GM23338 (cell line): ENCODE results near the gene SMAD3. TPM values are rescaled to one million over a fixed set of nuclear protein-coding genes. Genes with fewer than 3 reads are reported as not detected.

Source experiments
- ATAC-seq: fragments of 200-7000 bp; cut with Tn5 transposase; 3 replicates; pipeline ENCODE4 v1.9.1; 2020
- DNase-seq: peaks from one replicate; pipeline ENCODE4 v3.0.0-alpha.2; 2015; ENCODE audit warnings: low spot score
- H2AFZ ChIP-seq: fragments of 200-600 bp; sonication (generic); 2 replicates; pipeline ENCODE4 v1.8.0; 2016; ENCODE audit warnings: antibody characterized with exemption, mild to moderate bottlenecking, moderate library complexity
- H3F3A ChIP-seq: fragments of 200-600 bp; sonication (generic); replicated peaks from 2 replicates; pipeline ENCODE4 v1.8.0; 2017; ENCODE audit warnings: antibody characterized with exemption, mixed run types, low read depth
- H3K27ac ChIP-seq: fragments of 200-600 bp; sonication (generic); 2 replicates; pipeline ENCODE4 v1.6.1; 2016; ENCODE audit warnings: low read depth
- H3K27me3 ChIP-seq: fragments of 200-600 bp; sonication (generic); 2 replicates; pipeline ENCODE4 v1.8.0; 2016; ENCODE audit warnings: mild to moderate bottlenecking, mixed run types, moderate library complexity; ENCODE audit not compliant: insufficient read depth
- H3K36me3 ChIP-seq: fragments of 200-600 bp; sonication (generic); 2 replicates; pipeline ENCODE4 v1.8.0; 2016; ENCODE audit warnings: mild to moderate bottlenecking; ENCODE audit not compliant: insufficient read depth
- H3K4me1 ChIP-seq: fragments of 200-600 bp; sonication (generic); 2 replicates; pipeline ENCODE4 v1.8.0; 2016; ENCODE audit warnings: mild to moderate bottlenecking, moderate library complexity; ENCODE audit not compliant: insufficient read depth
- H3K4me2 ChIP-seq: fragments of 200-600 bp; sonication (generic); 2 replicates; pipeline ENCODE4 v1.7.1; 2017; ENCODE audit warnings: mixed run types
- H3K4me3 ChIP-seq: fragments of 200-600 bp; sonication (generic); 2 replicates; pipeline ENCODE4 v1.6.1; 2016; ENCODE audit warnings: mixed run types
- H3K79me2 ChIP-seq: fragments of 200-600 bp; sonication (generic); replicated peaks from 2 replicates; pipeline ENCODE4 v1.8.0; 2017; ENCODE audit warnings: mild to moderate bottlenecking; ENCODE audit not compliant: insufficient read depth
- H3K9me2 ChIP-seq: fragments of 200-600 bp; sonication (generic); 2 replicates; pipeline ENCODE4 v1.8.0; 2017; ENCODE audit not compliant: insufficient read depth
- H4K20me1 ChIP-seq: fragments of 200-600 bp; sonication (generic); replicated peaks from 2 replicates; pipeline ENCODE4 v1.8.0; 2017; ENCODE audit warnings: mild to moderate bottlenecking; ENCODE audit not compliant: insufficient read depth
- H3K27ac Mint-ChIP-seq: 2 replicates; pipeline ENCODE4 v1.8.0; 2020; ENCODE audit warnings: inconsistent platforms, mild to moderate bottlenecking, moderate library complexity, mixed read lengths
- H3K27me3 Mint-ChIP-seq: 3 replicates; pipeline ENCODE4 v1.8.0; 2022; ENCODE audit warnings: low read depth, mild to moderate bottlenecking, moderate library complexity, mixed read lengths, inconsistent platforms; ENCODE audit not compliant: insufficient read depth, poor library complexity
- H3K36me3 Mint-ChIP-seq: 3 replicates; pipeline ENCODE4 v1.8.0; 2021; ENCODE audit warnings: low read depth, mild to moderate bottlenecking, inconsistent platforms, moderate library complexity, mixed read lengths
- H3K4me1 Mint-ChIP-seq: 3 replicates; pipeline ENCODE4 v1.8.0; 2020; ENCODE audit warnings: mild to moderate bottlenecking, inconsistent platforms, mixed read lengths
- H3K4me3 Mint-ChIP-seq: 3 replicates; pipeline ENCODE4 v1.8.0; 2021; ENCODE audit warnings: moderate library complexity, mild to moderate bottlenecking, inconsistent platforms, mixed read lengths
- H3K9me3 Mint-ChIP-seq: 3 replicates; pipeline ENCODE4 v1.8.0; 2020; ENCODE audit warnings: moderate library complexity, mild to moderate bottlenecking, inconsistent platforms, mixed read lengths
- ETS1 ChIP-seq: IDR thresholded peaks from 2 replicates; pipeline ENCODE4 v1.6.1; 2016; ENCODE audit warnings: antibody characterized with exemption
- EZH2phosphoT487 ChIP-seq: fragments of 200-600 bp; sonication (generic); IDR thresholded peaks from one replicate; pipeline ENCODE4 v1.8.1; 2018; ENCODE audit warnings: antibody characterized with exemption; ENCODE audit not compliant: unreplicated experiment
- JUNB ChIP-seq: IDR thresholded peaks from one replicate; pipeline ENCODE4 v1.6.1; 2016; ENCODE audit warnings: antibody characterized with exemption; ENCODE audit not compliant: unreplicated experiment
- POLR2AphosphoS5 ChIP-seq: IDR thresholded peaks from 2 replicates; pipeline ENCODE4 v1.6.1; 2016; ENCODE audit warnings: antibody characterized with exemption, low read depth
- ZNF114 ChIP-seq: fragments of 250-450 bp; sonication (Bioruptor Pico); IDR thresholded peaks from 2 replicates; pipeline ENCODE4 v1.5.0; 2020; ENCODE audit warnings: mild to moderate bottlenecking, moderate library complexity
- ZNF331 ChIP-seq: fragments of 250-450 bp; sonication (Bioruptor Pico); IDR thresholded peaks from 2 replicates; pipeline ENCODE4 v1.5.0; 2020; ENCODE audit warnings: low read depth, mild to moderate bottlenecking, moderate library complexity
- polyA plus RNA-seq: library from polyadenylated mRNA; unstranded; fragments of >200 nt; fragmentation: Nextera tagmentation; extraction: Ambion mirVana; gene quantifications from 2 replicates; pipeline ENCODE4 v1.2.1, GENCODE V29; 2016
- total RNA-seq: library from RNA; depleted of rRNA; stranded (reverse); fragments of >200 nt; shearing (Covaris generic); gene quantifications from 2 replicates; pipeline ENCODE4 v1.2.3, GENCODE V29; 2014
- TF ChIP-seq, protein P1 (sequence below): fragments of 250-450 bp; sonication (Bioruptor Pico); IDR thresholded peaks from 2 replicates; pipeline ENCODE4 v1.5.0; 2020; ENCODE audit warnings: mild to moderate bottlenecking, moderate library complexity

The SMAD3 gene
- total and polyA plus RNA-seq, 2 experiments from 2014 or later: 4.9 to 11.6 TPM

GRCh38 chr15:67130166-67130565, 64.8 kb downstream of the SMAD3 start (continued):
- TF ChIP-seq, protein P1, sequence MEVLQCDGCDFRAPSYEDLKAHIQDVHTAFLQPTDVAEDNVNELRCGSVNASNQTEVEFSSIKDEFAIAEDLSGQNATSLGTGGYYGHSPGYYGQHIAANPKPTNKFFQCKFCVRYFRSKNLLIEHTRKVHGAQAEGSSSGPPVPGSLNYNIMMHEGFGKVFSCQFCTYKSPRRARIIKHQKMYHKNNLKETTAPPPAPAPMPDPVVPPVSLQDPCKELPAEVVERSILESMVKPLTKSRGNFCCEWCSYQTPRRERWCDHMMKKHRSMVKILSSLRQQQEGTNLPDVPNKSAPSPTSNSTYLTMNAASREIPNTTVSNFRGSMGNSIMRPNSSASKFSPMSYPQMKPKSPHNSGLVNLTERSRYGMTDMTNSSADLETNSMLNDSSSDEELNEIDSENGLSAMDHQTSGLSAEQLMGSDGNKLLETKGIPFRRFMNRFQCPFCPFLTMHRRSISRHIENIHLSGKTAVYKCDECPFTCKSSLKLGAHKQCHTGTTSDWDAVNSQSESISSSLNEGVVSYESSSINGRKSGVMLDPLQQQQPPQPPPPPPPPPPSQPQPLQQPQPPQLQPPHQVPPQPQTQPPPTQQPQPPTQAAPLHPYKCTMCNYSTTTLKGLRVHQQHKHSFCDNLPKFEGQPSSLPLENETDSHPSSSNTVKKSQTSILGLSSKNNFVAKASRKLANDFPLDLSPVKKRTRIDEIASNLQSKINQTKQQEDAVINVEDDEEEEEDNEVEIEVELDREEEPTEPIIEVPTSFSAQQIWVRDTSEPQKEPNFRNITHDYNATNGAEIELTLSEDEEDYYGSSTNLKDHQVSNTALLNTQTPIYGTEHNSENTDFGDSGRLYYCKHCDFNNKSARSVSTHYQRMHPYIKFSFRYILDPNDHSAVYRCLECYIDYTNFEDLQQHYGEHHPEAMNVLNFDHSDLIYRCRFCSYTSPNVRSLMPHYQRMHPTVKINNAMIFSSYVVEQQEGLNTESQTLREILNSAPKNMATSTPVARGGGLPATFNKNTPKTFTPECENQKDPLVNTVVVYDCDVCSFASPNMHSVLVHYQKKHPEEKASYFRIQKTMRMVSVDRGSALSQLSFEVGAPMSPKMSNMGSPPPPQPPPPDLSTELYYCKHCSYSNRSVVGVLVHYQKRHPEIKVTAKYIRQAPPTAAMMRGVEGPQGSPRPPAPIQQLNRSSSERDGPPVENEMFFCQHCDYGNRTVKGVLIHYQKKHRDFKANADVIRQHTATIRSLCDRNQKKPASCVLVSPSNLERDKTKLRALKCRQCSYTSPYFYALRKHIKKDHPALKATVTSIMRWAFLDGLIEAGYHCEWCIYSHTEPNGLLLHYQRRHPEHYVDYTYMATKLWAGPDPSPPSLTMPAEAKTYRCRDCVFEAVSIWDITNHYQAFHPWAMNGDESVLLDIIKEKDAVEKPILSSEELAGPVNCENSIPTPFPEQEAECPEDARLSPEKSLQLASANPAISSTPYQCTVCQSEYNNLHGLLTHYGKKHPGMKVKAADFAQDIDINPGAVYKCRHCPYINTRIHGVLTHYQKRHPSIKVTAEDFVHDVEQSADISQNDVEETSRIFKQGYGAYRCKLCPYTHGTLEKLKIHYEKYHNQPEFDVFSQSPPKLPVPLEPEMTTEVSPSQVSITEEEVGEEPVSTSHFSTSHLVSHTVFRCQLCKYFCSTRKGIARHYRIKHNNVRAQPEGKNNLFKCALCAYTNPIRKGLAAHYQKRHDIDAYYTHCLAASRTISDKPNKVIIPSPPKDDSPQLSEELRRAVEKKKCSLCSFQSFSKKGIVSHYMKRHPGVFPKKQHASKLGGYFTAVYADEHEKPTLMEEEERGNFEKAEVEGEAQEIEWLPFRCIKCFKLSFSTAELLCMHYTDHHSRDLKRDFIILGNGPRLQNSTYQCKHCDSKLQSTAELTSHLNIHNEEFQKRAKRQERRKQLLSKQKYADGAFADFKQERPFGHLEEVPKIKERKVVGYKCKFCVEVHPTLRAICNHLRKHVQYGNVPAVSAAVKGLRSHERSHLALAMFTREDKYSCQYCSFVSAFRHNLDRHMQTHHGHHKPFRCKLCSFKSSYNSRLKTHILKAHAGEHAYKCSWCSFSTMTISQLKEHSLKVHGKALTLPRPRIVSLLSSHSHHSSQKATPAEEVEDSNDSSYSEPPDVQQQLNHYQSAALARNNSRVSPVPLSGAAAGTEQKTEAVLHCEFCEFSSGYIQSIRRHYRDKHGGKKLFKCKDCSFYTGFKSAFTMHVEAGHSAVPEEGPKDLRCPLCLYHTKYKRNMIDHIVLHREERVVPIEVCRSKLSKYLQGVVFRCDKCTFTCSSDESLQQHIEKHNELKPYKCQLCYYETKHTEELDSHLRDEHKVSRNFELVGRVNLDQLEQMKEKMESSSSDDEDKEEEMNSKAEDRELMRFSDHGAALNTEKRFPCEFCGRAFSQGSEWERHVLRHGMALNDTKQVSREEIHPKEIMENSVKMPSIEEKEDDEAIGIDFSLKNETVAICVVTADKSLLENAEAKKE (CRISPR knock-in tag): no peak
- TF ChIP-seq ZNF114 (no peak), POLR2AphosphoS5 (no peak), ETS1 (no peak)

- no peak for DNase-seq
- Mint-ChIP-seq H3K4me1 (peaks cover 43% of the 10 kb centered on the region), H3K27me3 (no peaks in the 10 kb centered on the region), H3K27ac (0 out of 2 replicates have a peak overlapping the region, but pooled peaks have one; percentile 49), H3K4me3 (no peak overlapping the region), H3K36me3 (no peaks in the 10 kb centered on the region), H3K9me3 (no peaks in the 10 kb centered on the region)
- no peak overlapping the region for H3K4me3 ChIP-seq
- H3K27ac ChIP-seq: no peak overlapping the region
- TF ChIP-seq ZNF331 (CRISPR knock-in tag) (no peak), POLR2AphosphoS5 (no peak), ZNF114 (no peak), JUNB (no peak), EZH2phosphoT487 (no peak)
- H3K9me2 ChIP-seq: no peaks in the 10 kb centered on the region
- no peaks in the 10 kb centered on the region for H3K36me3 ChIP-seq
- no peak overlapping the region for H2AFZ ChIP-seq
- ATAC-seq: no peak
- H3K27me3 ChIP-seq: no peaks in the 10 kb centered on the region
- H3K79me2 ChIP-seq: no peaks in the 10 kb centered on the region; the same call in 1 of the 2 replicates
- no peaks in the 10 kb centered on the region; the same call in 1 of the 2 replicates for H4K20me1 ChIP-seq
- H3K4me2 ChIP-seq: 0 out of 2 replicates have a peak overlapping the region, but pooled peaks have one; percentile 26
- peaks cover 15% of the 10 kb centered on the region for H3K4me1 ChIP-seq
- H3F3A ChIP-seq: no peaks in the 10 kb centered on the region; the same call in 1 of the 2 replicates
Measured at GRCh38 chr15:67130673-67131601, 65.5 kb downstream of the SMAD3 start.
